PC-9 (cell line): Measurements from ENCODE around the gene IVL. TPM values are rescaled to one million over a fixed set of nuclear protein-coding genes. Genes with fewer than 3 reads are reported as not detected.
A peak's percentile ranks its signal among the peaks of the same experiment; 100 is the strongest.

ENCODE experiments used
- BruUV-seq: library from RNA; stranded (reverse); fragments of 400-500 nt; replicated peaks from 2 replicates; lab custom pipeline; 2021; lab: Mats Ljungman, UMichigan
- CTCF ChIA-PET: fragments of 300-600 bp; sonication (Branson Sonifier 250); formaldehyde crosslinking; loops from one replicate; lab custom pipeline; 2022; ENCODE audit warnings: antibody characterized with exemption; lab: Charles Lee
- POLR2A ChIA-PET: fragments of 300-600 bp; sonication (Branson Sonifier 250); formaldehyde crosslinking; loops from one replicate; lab custom pipeline; 2022; ENCODE audit warnings: antibody characterized with exemption; ENCODE audit not compliant: unreplicated experiment; lab: Charles Lee
- DNase-seq, 2 experiments: peaks; one replicate each; pipeline versions ENCODE4 v3.0.0 to v3.0.0-alpha.2; 2015 to 2022; ENCODE audit warnings: mixed read lengths in 1 of 2
- H2AFZ ChIP-seq: fragments of 200-600 bp; sonication (generic); 2 replicates; pipeline ENCODE4 v1.8.1; 2017; ENCODE audit warnings: antibody characterized with exemption
- H3F3A ChIP-seq: fragments of 200-600 bp; sonication (generic); 2 replicates; pipeline ENCODE4 v1.8.1; 2017; ENCODE audit warnings: antibody characterized with exemption, mild to moderate bottlenecking, low read depth; ENCODE audit not compliant: insufficient read depth
- H3K27ac ChIP-seq: fragments of 200-600 bp; sonication (generic); 2 replicates; pipeline ENCODE4 v1.6.1; 2016; ENCODE audit warnings: mixed run types
- H3K27me3 ChIP-seq: fragments of 200-600 bp; sonication (generic); 2 replicates; pipeline ENCODE4 v1.6.1; 2016; ENCODE audit warnings: low read depth, mixed run types; ENCODE audit not compliant: insufficient read depth
- H3K36me3 ChIP-seq: fragments of 200-600 bp; sonication (generic); 2 replicates; pipeline ENCODE4 v1.6.1; 2016; ENCODE audit warnings: low read depth, mixed run types
- H3K4me1 ChIP-seq: fragments of 200-600 bp; sonication (generic); replicated peaks from 2 replicates; pipeline ENCODE4 v1.6.1; 2016; ENCODE audit warnings: mixed run types; ENCODE audit not compliant: insufficient read depth
- H3K4me2 ChIP-seq: fragments of 200-600 bp; sonication (generic); 2 replicates; pipeline ENCODE4 v1.6.1; 2017; ENCODE audit warnings: mixed run types
- H3K4me3 ChIP-seq: fragments of 200-600 bp; sonication (generic); 2 replicates; pipeline ENCODE4 v1.6.1; 2016; ENCODE audit warnings: mixed run types
- H3K79me2 ChIP-seq: fragments of 200-600 bp; sonication (generic); 2 replicates; pipeline ENCODE4 v1.6.1; 2017; ENCODE audit warnings: low read depth, mixed run types
- H3K9me2 ChIP-seq: fragments of 200-600 bp; sonication (generic); 2 replicates; pipeline ENCODE4 v1.8.1; 2017; ENCODE audit warnings: mild to moderate bottlenecking; ENCODE audit not compliant: insufficient read depth
- H3K9me3 ChIP-seq: fragments of 200-600 bp; sonication (generic); 2 replicates; pipeline ENCODE4 v1.8.1; 2016; ENCODE audit warnings: low read depth; ENCODE audit not compliant: insufficient read depth
- H4K20me1 ChIP-seq: fragments of 200-600 bp; sonication (generic); 2 replicates; pipeline ENCODE4 v1.8.1; 2017; ENCODE audit not compliant: insufficient read depth
- CTCF ChIP-seq: fragments of 200-600 bp; sonication (generic); conservative IDR thresholded peaks from 2 replicates; pipeline ENCODE4 v1.6.1; 2017; ENCODE audit warnings: mixed run types, antibody characterized with exemption, mild to moderate bottlenecking, moderate library complexity
- EZH2 ChIP-seq: fragments of 200-600 bp; sonication (generic); IDR thresholded peaks from 2 replicates; pipeline ENCODE4 v1.8.0; 2017; ENCODE audit warnings: antibody characterized with exemption, low read depth
- intact Hi-C: fragments of 100-400 bp; cut with micrococcal nuclease; formaldehyde crosslinking; loops from one replicate; pipeline ENCODE4 v1.10.0; 2022; ENCODE audit not compliant: unreplicated experiment
- total RNA-seq: library from RNA; stranded (reverse); gene quantifications from 2 replicates; pipeline ENCODE4 v1.2.3, GENCODE V29; 2021

The IVL gene
- total RNA-seq, 1 experiment from 2014 or later, result not detected

- no peaks in the 10 kb centered on the region for H3K9me2 ChIP-seq
- H3K27ac ChIP-seq, result peak overlapping the region; percentile 52; the same call in 1 of the 2 replicates
- no peaks in the 10 kb centered on the region for H3K27me3 ChIP-seq
- BruUV-seq, result no TSS peak
- no peak overlapping the region for H2AFZ ChIP-seq
- peak overlapping the region; percentile 71 for H3K4me2 ChIP-seq
- H3K79me2 ChIP-seq, result no peaks in the 10 kb centered on the region
- intact Hi-C loops, result loop anchor here (2.0 to 10.0 kb wide), 4 partner anchors 37 to 924 kb away; partner anchors contain the start of gene SPRR1A
- peaks cover 22% of the 10 kb centered on the region for H3F3A ChIP-seq
- H3K36me3 ChIP-seq, result no peaks in the 10 kb centered on the region
- TF ChIP-seq CTCF (no peak), EZH2 (no peak)
- no peak overlapping the region for H3K4me3 ChIP-seq
- no peaks in the 10 kb centered on the region for H3K9me3 ChIP-seq
- ChIA-PET POLR2A (no interaction called here), CTCF (no interaction called here)
- no peaks in the 10 kb centered on the region for H4K20me1 ChIP-seq
- peak in 1 of 2 experiments; percentile 50 for DNase-seq
- H3K4me1 ChIP-seq, result peaks cover 44% of the 10 kb centered on the region
These were observed 860 bp downstream of the IVL start for GRCh38 chr1:152909206-152909605.

- Histone ChIP-seq H3K79me2 (no peaks in the 10 kb centered on the region), H3K27ac (no peak overlapping the region), H3F3A (peaks cover 12% of the 10 kb centered on the region; the same call in 1 of the 2 replicates), H3K27me3 (no peaks in the 10 kb centered on the region), H3K9me3 (no peaks in the 10 kb centered on the region), H3K36me3 (no peaks in the 10 kb centered on the region), H2AFZ (no peak overlapping the region), H3K9me2 (no peaks in the 10 kb centered on the region), H3K4me1 (peaks cover 21% of the 10 kb centered on the region), H3K4me3 (no peak overlapping the region), H3K4me2 (no peak overlapping the region), H4K20me1 (no peaks in the 10 kb centered on the region)
- intact Hi-C loops, result no loop called here
- TF ChIP-seq CTCF (no peak), EZH2 (no peak)
- DNase-seq, result no peak
- BruUV-seq, result no TSS peak
- ChIA-PET CTCF (no interaction called here), POLR2A (interaction anchor here (0.7 kb wide), 1 partner anchor 73 kb away, joined by 4 read pairs; no protein-coding TSS in a partner anchor)
These were observed 4.1 kb downstream of the IVL start for GRCh38 chr1:152912471-152912870.

- H3K9me3 ChIP-seq, result no peaks in the 10 kb centered on the region
- H3K9me2 ChIP-seq, result no peaks in the 10 kb centered on the region
- intact Hi-C loops, result no loop called here
- no peak overlapping the region for H3K4me2 ChIP-seq
- H3K36me3 ChIP-seq, result no peaks in the 10 kb centered on the region
- no peaks in the 10 kb centered on the region for H3K79me2 ChIP-seq
- no peak overlapping the region for H3K27ac ChIP-seq
- TF ChIP-seq CTCF, result no peak
- TF ChIP-seq EZH2, result no peak
- H4K20me1 ChIP-seq, result no peaks in the 10 kb centered on the region
- no peak for DNase-seq
- BruUV-seq, result no TSS peak
- H3K27me3 ChIP-seq, result no peaks in the 10 kb centered on the region
- H3K4me1 ChIP-seq, result peaks cover 17% of the 10 kb centered on the region
- CTCF ChIA-PET, result no interaction called here
- peaks cover 8% of the 10 kb centered on the region; the same call in 1 of the 2 replicates for H3F3A ChIP-seq
- H3K4me3 ChIP-seq, result no peak overlapping the region
- POLR2A ChIA-PET, result interaction anchor here (0.7 kb wide), 1 partner anchor 72 kb away, joined by 4 read pairs; no protein-coding TSS in a partner anchor
- no peak overlapping the region for H2AFZ ChIP-seq
These were observed 4.6 kb downstream of the IVL start for GRCh38 chr1:152912900-152913299.
